Hippocampal formation (tissue), 2 donors: ENCODE results near the gene MAPK12.

Experiments used
- DNase-seq, 2 donors: peaks; one replicate each; lab custom pipeline; 2025; lab: John Stamatoyannopoulos, UW

The MAPK12 gene

GRCh38 chr22:50268655-50269113, 7.2 kb upstream of the MAPK12 start:
- DNase-seq = no peak

- DNase-seq = no peak
Observed at GRCh38 chr22:50267591-50268390, 6.3 kb upstream of the MAPK12 start.

DNA sequence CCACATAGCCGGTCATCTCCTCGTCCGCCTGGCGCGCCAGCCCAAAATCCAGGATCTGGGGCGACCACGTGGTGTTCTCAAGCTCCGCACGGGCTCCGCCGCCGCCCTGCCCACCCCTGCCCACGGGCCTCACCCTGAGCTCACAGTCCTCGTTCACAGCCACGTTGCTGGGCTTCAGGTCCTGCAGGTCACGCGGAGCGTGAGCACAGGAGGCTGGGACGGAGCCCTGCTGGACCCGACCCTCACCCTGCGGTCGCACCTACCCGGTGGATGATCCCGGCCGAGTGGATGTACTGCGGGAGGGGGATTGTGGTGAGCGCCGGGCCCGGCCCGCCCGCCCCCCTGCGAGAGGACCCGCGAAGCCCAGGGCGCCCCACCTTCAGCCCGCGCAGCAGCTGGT, 5.5 kb upstream of the MAPK12 start:
- no peak for DNase-seq

DNA sequence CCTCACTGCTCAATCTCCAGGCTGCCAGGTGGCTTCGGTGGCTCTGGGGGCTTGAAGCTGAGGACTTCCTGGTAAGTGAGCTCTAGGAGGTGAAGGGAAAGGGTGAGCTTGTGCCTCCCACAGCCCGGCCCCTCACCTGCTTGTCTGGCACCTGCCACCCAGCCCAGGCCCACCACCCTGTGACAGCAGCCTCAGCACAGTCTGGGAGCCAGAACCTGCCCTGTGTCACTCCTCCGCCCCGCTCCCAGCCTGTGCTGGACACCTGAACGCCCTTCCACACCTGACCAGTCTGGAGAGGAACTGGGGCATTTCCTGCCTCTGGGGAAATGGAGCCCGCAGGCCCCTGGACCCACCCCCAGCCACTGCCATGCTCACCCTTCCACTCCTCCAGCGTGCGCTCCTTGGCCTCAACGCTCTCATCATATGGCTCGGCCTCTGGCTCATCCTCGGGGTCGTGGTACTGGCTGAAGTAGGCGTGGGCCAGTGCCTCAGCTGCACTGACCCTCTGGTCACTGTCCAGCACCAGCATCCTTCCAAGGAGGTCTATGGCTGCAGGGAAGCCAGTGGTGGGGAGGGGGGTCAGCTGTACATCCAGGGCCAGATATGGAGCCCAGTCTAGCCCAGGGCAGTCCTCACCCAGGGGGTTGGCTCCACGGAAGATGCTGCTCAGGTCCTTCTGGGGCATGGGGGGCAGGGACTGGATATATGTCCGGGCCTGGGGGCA, 3.6 kb upstream of the MAPK12 start:
- no peak for DNase-seq

- no peak for DNase-seq
Observed at GRCh38 chr22:50264104-50264745, 2.7 kb upstream of the MAPK12 start.

DNA sequence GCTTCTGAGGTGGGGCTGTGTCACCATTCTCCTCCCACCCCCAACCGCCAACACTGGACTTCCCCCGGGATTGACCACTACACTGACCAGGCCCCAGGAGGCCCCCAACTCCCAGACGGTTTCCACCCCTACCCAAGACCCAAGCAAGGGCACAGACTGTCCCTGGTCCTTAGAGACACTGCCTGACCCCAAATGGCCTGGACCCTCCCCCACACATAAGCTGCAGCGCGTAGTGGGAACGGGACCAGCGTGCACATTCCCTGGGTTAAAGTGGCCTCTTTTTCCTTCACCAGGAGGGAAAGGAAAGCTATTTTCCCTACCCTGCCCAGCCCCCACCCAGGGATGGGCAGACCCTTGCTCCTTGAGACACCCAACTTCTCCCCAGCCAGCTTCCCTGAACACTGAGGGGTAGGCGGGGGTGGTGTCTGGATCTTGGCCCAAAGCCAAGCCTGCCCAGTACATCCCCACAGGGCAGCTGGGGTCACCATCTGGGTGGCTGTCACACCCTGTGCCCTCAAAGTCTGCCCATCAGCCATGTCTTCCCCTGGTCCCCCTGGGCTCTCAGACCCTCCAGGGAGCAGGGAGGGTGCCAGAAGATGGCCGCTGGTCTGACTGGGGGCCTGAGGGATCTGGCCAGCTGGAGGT, 1.6 kb upstream of the MAPK12 start:
- no peak for DNase-seq

DNA sequence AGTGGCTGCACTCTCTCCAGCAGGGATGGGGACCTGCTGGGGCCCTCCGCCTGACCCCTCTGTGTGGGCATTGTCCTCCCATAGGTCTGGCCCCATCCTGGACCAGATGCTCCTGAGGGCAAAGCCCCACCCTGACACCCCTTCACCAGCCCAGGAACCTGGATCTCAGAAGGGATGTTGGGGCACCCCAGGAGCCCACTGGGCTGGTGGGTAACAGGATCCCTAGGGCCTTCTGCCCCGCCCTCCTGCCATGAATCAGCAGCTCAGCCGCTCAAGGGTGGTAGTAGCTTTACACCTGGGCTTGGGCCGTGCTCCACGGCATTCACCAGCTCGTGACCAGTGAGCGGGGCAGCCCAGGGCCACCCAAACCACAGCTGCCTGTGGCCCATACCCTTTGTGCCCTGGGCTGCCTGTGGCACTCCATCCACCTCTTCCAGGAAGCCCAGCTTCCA, 1.0 kb upstream of the MAPK12 start:
- DNase-seq = no peak

DNA sequence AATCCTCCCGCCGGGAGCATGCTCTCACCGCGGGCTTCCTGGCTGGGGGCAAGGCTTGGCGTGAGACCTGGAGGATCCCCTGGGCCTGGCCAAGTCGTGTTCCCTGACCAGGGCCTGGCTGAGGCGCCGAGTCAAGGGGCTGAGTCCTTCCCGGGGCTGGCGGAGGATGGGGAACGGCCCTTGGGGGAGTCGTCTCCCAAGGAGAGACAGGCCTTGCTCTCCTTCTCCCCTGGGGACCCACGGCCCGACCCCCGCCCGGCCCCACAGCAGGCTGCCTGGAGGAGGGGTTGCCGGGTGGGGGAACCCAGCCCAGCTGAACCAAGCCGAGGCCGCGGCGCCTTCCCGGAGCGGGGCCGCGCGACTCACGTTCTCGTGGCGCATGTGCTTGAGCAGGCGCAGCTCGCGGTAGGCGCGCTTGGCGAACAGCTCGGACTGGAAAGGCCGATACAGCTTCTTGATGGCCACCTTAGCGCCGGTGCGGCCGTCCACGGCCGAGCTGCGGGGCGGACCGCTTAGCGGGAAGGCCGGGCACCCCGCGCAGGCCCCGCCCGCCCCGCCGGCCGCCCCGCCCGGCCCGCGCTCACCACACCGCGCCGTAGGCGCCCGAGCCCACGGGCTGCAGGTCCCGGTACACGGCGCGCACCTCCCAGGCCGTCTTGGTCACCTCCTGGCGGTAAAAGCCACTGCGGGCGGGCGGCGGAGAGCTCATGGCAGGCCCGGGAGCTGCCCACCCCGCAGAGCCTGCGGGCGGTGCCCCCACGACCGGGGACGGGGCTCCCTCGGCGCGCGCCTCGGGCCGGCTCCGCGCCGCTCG, 475 bp downstream of the MAPK12 start:
- DNase-seq = no peak

GRCh38 chr22:50260434-50260800, 1.1 kb downstream of the MAPK12 start:
- no peak for DNase-seq

GRCh38 chr22:50259302-50259701, 2.2 kb downstream of the MAPK12 start:
- DNase-seq = no peak

DNA sequence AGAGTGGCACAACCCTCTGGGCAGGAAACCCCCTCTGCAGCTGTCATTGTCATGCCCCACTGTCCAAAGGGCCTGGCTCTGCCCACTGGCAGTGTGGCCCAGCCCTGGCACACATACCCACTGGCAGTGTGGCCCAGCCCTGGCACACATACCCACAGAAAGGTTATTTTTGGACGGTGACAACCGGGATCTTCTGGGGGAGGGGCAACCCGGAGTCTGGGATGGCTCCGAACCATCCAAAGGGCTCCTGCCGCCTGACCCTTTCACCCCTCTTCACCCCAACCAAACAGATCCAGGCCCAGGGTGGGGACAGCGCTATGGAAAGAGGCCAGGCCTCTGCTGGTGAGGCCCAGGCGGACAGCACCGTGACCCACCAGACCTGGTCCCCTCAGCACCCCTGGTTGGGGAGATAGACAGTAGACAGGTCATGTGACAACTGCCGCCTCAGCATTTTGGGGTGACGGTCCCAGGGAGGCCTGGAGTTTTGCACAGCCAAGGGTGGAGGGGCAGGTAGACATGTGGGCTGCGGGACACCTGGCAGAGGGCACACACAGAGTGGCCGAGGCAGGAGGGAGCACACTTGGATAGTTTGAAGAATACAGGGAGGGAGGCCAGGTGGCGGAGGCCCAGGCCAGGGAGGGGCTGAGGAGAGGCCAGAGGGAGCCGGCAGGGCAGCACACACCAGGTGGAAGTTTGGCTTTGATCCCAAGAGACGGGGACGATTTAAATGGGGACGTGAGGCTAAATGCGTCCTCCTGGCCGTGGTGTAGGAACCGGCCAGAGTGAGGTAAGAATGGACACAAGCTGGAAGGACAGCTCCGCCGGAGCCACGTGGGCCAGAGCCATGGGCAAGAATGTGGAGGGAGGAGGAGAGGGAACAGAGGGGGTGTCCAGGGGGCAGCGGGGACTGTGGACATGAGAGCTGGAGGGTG, 2.9 kb downstream of the MAPK12 start:
- DNase-seq = no peak

GRCh38 chr22:50257451-50258360, 3.8 kb downstream of the MAPK12 start:
- DNase-seq = no peak

GRCh38 chr22:50257041-50257440, 4.4 kb downstream of the MAPK12 start:
- DNase-seq = no peak

GRCh38 chr22:50256258-50256862, 5.1 kb downstream of the MAPK12 start:
- no peak for DNase-seq

DNA sequence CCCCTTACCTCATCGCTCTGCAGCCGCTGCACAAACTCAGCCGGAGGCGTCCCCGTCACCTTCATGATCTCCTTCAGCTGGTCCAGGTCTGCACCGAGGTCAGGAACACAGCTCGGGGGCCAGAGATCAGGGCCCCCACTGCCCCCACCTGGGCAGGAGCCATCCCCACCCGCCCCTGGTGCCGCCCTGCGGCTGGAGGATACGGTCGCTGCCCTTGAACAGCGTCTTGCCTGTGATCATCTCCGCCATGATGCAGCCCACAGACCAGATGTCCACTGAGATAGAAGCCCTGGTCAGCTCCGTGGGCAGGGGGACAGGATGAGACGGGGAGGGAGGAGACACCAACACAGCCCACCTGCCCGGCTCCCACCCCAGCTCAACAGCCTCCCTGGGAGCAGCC, 5.9 kb downstream of the MAPK12 start:
- DNase-seq = no peak

GRCh38 chr22:50255099-50255498, 6.4 kb downstream of the MAPK12 start:
- no peak for DNase-seq

DNA sequence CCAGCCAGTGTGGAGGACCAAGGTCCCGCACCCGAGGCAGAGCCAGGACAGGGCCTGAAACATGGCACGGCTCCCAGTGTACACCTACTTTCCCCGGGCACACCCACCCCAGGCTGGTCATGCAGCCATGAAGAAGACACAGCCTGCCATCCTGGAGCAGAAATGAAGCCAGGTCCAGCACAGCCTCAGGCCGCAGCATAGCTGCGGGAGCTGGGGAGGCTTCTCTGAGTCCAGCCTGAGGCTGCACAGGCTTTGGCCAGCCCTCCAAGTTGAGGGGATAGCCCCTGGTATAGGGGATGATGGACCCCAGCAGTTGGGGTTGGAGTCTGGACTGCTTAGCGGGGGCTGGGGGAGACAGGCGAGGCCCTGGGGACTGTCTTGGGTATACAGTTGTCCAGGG, 7.5 kb downstream of the MAPK12 start:
- DNase-seq = no peak

DNA sequence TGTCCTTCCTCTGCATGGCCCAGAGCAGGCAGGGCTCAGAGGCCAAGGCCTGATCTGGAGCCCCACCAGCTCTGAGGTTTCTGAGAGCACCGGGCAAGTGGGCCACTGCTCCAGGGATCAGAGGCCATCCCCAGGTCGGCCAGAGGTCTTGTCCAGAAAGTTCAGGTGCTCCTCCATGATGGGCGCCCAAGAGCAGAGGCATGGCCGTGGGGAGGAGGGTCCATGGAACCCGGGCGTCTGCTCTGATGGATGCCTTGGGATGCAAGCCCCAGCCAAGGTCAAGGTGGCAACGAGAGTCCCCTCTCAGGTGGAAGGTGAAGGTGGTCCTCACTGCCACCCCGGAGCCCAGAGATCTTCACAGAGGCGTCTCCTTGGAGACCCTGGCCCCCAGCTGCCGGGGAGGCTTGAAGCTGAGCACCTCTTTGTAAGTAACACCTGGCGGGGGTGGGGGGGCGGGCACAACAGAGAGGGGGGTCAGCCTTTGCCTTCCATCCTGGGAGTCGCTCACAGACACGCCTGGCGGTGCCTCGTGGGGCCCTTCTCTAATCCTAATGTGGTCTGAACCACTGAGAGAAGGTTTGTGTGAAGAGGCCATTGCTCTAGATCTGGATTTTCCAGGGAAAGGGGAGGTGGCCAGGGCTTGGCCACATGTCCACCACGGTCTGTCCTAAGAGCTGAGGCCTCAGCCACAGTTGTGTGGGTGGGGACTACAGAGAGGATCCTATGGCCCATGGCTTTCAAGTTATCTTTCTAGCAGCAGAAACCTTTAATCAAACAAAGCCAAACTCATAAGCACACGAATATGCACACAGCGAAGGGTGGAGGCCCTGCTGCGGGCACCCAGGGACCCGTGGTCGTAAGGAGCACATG, 8.2 kb downstream of the MAPK12 start:
- DNase-seq = no peak
